Osteoblast (primary cell): Measurements from ENCODE around the gene PSMD6. TPM values are rescaled to one million over a fixed set of nuclear protein-coding genes. Genes with fewer than 3 reads are reported as not detected.
A peak's percentile ranks its signal among the peaks of the same experiment; 100 is the strongest.

ENCODE experiments used
- DNase-seq: peaks from one replicate; pipeline ENCODE4 v3.0.0; 2011; ENCODE audit warnings: low spot score, mixed read lengths; ENCODE audit not compliant: insufficient read length; ENCODE audit errors: missing footprints
- H2AFZ ChIP-seq: 2 replicates; pipeline ENCODE4 v1.6.0; 2011; ENCODE audit warnings: mild to moderate bottlenecking, low read length
- H3K27ac ChIP-seq: 2 replicates; pipeline ENCODE4 v1.5.1; 2011; ENCODE audit warnings: mild to moderate bottlenecking, low read depth, low read length, moderate library complexity
- H3K27me3 ChIP-seq: 2 replicates; pipeline ENCODE4 v1.6.0; 2012; ENCODE audit warnings: mild to moderate bottlenecking, control low read depth, inconsistent platforms, low read length, moderate library complexity; ENCODE audit not compliant: insufficient read depth
- H3K36me3 ChIP-seq: 2 replicates; pipeline ENCODE4 v1.5.1; 2011; ENCODE audit warnings: mild to moderate bottlenecking, low read length, control low read depth, moderate library complexity; ENCODE audit not compliant: insufficient read depth
- H3K4me1 ChIP-seq: 2 replicates; pipeline ENCODE4 v1.5.1; 2011; ENCODE audit warnings: mild to moderate bottlenecking, low read length, control low read depth, moderate library complexity; ENCODE audit not compliant: insufficient read depth
- H3K4me2 ChIP-seq: 2 replicates; pipeline ENCODE4 v1.6.0; 2011; ENCODE audit warnings: mild to moderate bottlenecking, low read length; ENCODE audit not compliant: insufficient read depth
- H3K4me3 ChIP-seq: fragments of 200-600 bp; sonication (generic); 3 replicates; pipeline ENCODE4 v1.5.1; 2012; ENCODE audit warnings: mild to moderate bottlenecking, low read length, inconsistent platforms; ENCODE audit not compliant: insufficient read depth
- H3K79me2 ChIP-seq: 2 replicates; pipeline ENCODE4 v1.6.0; 2012; ENCODE audit warnings: mild to moderate bottlenecking, low read length, control low read depth, inconsistent platforms; ENCODE audit not compliant: insufficient read depth
- H3K9me3 ChIP-seq: 2 replicates; pipeline ENCODE4 v1.5.1; 2011; ENCODE audit warnings: low read depth, low read length, control low read depth
- H4K20me1 ChIP-seq: 2 replicates; pipeline ENCODE4 v1.6.0; 2012; ENCODE audit warnings: mild to moderate bottlenecking, low read length, control low read depth; ENCODE audit not compliant: insufficient read depth
- CTCF ChIP-seq: IDR thresholded peaks from 2 replicates; pipeline ENCODE4 v1.5.1; 2011; ENCODE audit warnings: mild to moderate bottlenecking, low read depth, low read length, moderate library complexity; ENCODE audit errors: extremely low read depth
- total RNA-seq: library from RNA; depleted of rRNA; stranded (reverse); fragments of >200 nt; gene quantifications from 2 replicates; pipeline ENCODE4 v1.2.3, GENCODE V29; 2012

The PSMD6 gene
- total RNA-seq, 1 donor: 76.7 TPM

GRCh38 chr3:63973406-63973805 is 49.9 kb downstream of the PSMD6 start:
- Histone ChIP-seq H4K20me1 (peaks cover 15% of the 10 kb centered on the region), H2AFZ (no peak overlapping the region), H3K36me3 (peaks cover 13% of the 10 kb centered on the region), H3K4me1 (peaks cover 61% of the 10 kb centered on the region), H3K9me3 (no peaks in the 10 kb centered on the region), H3K79me2 (peaks cover 77% of the 10 kb centered on the region), H3K27ac (peak overlapping the region; percentile 65), H3K27me3 (no peaks in the 10 kb centered on the region), H3K4me3 (no peak overlapping the region), H3K4me2 (no peak overlapping the region)
- no peak for DNase-seq
- TF ChIP-seq CTCF: no peak

GRCh38 chr3:63972987-63973386 is 50.3 kb downstream of the PSMD6 start:
- no peak overlapping the region for H3K4me3 ChIP-seq
- H2AFZ ChIP-seq: no peak overlapping the region
- H3K9me3 ChIP-seq: no peaks in the 10 kb centered on the region
- H3K4me1 ChIP-seq: peaks cover 62% of the 10 kb centered on the region
- peak overlapping the region; percentile 65 for H3K27ac ChIP-seq
- peaks cover 73% of the 10 kb centered on the region for H3K79me2 ChIP-seq
- DNase-seq: no peak
- H3K36me3 ChIP-seq: peaks cover 13% of the 10 kb centered on the region
- no peak for TF ChIP-seq CTCF
- peaks cover 18% of the 10 kb centered on the region for H4K20me1 ChIP-seq
- H3K27me3 ChIP-seq: no peaks in the 10 kb centered on the region
- H3K4me2 ChIP-seq: no peak overlapping the region

GRCh38 chr3:63972196-63972595 is 51.1 kb downstream of the PSMD6 start:
- Histone ChIP-seq H3K27ac (peak overlapping the region; percentile 65), H3K79me2 (peaks cover 69% of the 10 kb centered on the region), H3K4me2 (peak overlapping the region; percentile 17), H3K4me1 (peaks cover 62% of the 10 kb centered on the region), H3K9me3 (no peaks in the 10 kb centered on the region), H2AFZ (no peak overlapping the region), H3K36me3 (peaks cover 13% of the 10 kb centered on the region), H4K20me1 (peaks cover 21% of the 10 kb centered on the region), H3K27me3 (no peaks in the 10 kb centered on the region), H3K4me3 (no peak overlapping the region)
- peak; percentile 62 for DNase-seq
- no peak for TF ChIP-seq CTCF

DNA sequence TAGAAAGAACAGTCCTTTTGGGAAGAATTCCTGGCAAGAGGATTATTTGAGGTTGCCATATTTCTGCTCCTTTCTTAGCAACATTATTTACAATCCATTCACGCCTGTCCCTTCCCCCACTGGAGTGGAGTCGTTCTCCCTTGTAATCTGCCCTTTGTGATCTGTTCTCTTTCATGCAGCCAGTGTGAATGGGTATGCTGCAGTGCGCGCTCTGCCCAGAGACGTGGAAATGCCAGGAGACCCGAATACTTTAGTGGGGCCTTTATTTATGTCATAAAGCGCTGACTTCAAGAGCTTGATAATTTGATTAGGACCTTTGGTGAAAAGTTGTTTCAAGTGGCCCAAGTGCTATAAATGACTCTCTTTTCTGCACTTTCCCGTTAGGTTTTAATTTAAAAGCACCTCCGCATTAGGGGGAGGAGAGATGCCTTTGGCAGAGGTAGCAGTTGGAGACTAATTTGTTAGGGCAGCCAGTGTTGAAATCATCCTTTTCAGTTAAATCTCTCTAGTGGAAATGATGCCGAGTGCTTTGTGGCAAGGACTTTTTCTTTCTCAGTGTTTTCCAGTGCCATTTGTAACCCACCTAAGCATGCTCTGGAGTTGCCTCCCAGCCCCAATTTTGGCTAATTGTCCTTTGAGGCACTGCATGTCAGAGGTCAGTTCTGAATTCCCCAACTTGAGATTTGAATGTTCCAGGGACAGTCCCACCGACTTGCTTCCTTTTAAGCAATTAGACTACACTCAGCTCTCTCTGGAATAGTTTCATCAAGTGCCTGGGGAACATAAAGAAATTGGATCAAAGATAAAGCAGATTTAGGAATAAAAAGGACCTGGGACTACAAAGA is 52.4 kb downstream of the PSMD6 start:
- Histone ChIP-seq H4K20me1 (peaks cover 17% of the 10 kb centered on the region), H3K27me3 (no peaks in the 10 kb centered on the region), H3K4me2 (no peak overlapping the region), H3K79me2 (peaks cover 76% of the 10 kb centered on the region), H3K4me3 (no peak overlapping the region), H3K4me1 (peaks cover 54% of the 10 kb centered on the region), H2AFZ (no peak overlapping the region), H3K36me3 (peaks cover 13% of the 10 kb centered on the region), H3K27ac (peak overlapping the region; percentile 30), H3K9me3 (no peaks in the 10 kb centered on the region)
- TF ChIP-seq CTCF: no peak
- no peak for DNase-seq
